HEK293T (cell line): ENCODE measurements around the gene FIGNL2.
"Not testable (repeated sequence)": the region's sequence is repeated elsewhere in the genome, so short reads cannot be mapped to it uniquely, and the experiment has no call there.

Experiments
- CTCF ChIA-PET: fragments of 350-600 bp; formaldehyde crosslinking; extraction: SDS; loops from one replicate; lab custom pipeline; 2021; ENCODE audit warnings: antibody characterized with exemption, inconsistent platforms; lab: Yijun Ruan, JAX
- POLR2A ChIA-PET: fragments of 350-600 bp; formaldehyde crosslinking; extraction: SDS; loops from one replicate; lab custom pipeline; 2020; ENCODE audit warnings: antibody characterized with exemption, inconsistent platforms; lab: Yijun Ruan, JAX
- DNase-seq: peaks from one replicate; pipeline ENCODE4 v3.0.0; 2012; ENCODE audit warnings: mixed read lengths; ENCODE audit errors: extremely low spot score
- ARNT ChIP-seq: fragments of 450-650 bp; IDR thresholded peaks from 2 replicates; pipeline ENCODE4 v1.6.1; 2017; ENCODE audit warnings: mild to moderate bottlenecking
- BHLHE40 ChIP-seq: fragments of 450-650 bp; IDR thresholded peaks from 2 replicates; pipeline ENCODE4 v1.6.1; 2016; ENCODE audit warnings: mild to moderate bottlenecking, moderate library complexity, borderline replicate concordance
- CTBP1 ChIP-seq: fragments of 450-650 bp; IDR thresholded peaks from 2 replicates; pipeline ENCODE4 v1.6.1; 2016; ENCODE audit warnings: borderline replicate concordance
- ELF4 ChIP-seq: fragments of 450-650 bp; IDR thresholded peaks from 2 replicates; pipeline ENCODE4 v1.6.1; 2017; ENCODE audit warnings: antibody characterized with exemption
- FOXA1 ChIP-seq: fragments of 450-650 bp; IDR thresholded peaks from 2 replicates; pipeline ENCODE4 v1.6.1; 2016; ENCODE audit warnings: mild to moderate bottlenecking
- FOXK2 ChIP-seq: fragments of 450-650 bp; IDR thresholded peaks from 2 replicates; pipeline ENCODE4 v1.6.1; 2016; ENCODE audit warnings: mild to moderate bottlenecking
- FOXM1 ChIP-seq: fragments of 450-650 bp; IDR thresholded peaks from 2 replicates; pipeline ENCODE4 v1.6.1; 2017; ENCODE audit warnings: mild to moderate bottlenecking, borderline replicate concordance
- HDGF ChIP-seq: fragments of 450-650 bp; IDR thresholded peaks from 2 replicates; pipeline ENCODE4 v1.6.1; 2017; ENCODE audit warnings: antibody characterized with exemption, borderline replicate concordance
- L3MBTL2 ChIP-seq: fragments of 450-650 bp; conservative IDR thresholded peaks from 2 replicates; pipeline ENCODE4 v1.6.1; 2016; ENCODE audit warnings: mild to moderate bottlenecking
- LEF1 ChIP-seq: fragments of 450-650 bp; IDR thresholded peaks from 2 replicates; pipeline ENCODE4 v1.6.1; 2017; ENCODE audit warnings: mild to moderate bottlenecking, borderline replicate concordance
- NFRKB ChIP-seq: fragments of 450-650 bp; IDR thresholded peaks from 2 replicates; pipeline ENCODE4 v1.6.1; 2016; ENCODE audit warnings: mild to moderate bottlenecking, moderate library complexity
- PKNOX1 ChIP-seq: fragments of 450-650 bp; IDR thresholded peaks from 2 replicates; pipeline ENCODE4 v1.6.1; 2016
- SP1 ChIP-seq: fragments of 450-650 bp; IDR thresholded peaks from 2 replicates; pipeline ENCODE4 v1.6.1; 2017
- SUZ12 ChIP-seq: fragments of 450-650 bp; IDR thresholded peaks from 2 replicates; pipeline ENCODE4 v1.6.1; 2016; ENCODE audit warnings: mild to moderate bottlenecking
- TARDBP ChIP-seq: fragments of 450-650 bp; IDR thresholded peaks from 2 replicates; pipeline ENCODE4 v1.6.1; 2016
- ZNF384 ChIP-seq: fragments of 450-650 bp; IDR thresholded peaks from 2 replicates; pipeline ENCODE4 v1.6.1; 2016

The FIGNL2 gene

GRCh38 chr12:51798501-51798900 lies 50.0 kb downstream of the FIGNL2 start:
- CTCF ChIA-PET = no interaction called here
- TF ChIP-seq FOXA1 (no peak), HDGF (no peak), CTBP1 (no peak), PKNOX1 (no peak), SUZ12 (no peak), L3MBTL2 (no peak), FOXK2 (no peak), NFRKB (no peak), ZNF384 (no peak), TARDBP (no peak), ARNT (no peak), FOXM1 (no peak), BHLHE40 (no peak), SP1 (no peak), LEF1 (no peak), ELF4 (no peak)
- POLR2A ChIA-PET = no interaction called here
- DNase-seq = no peak

GRCh38 chr12:51798051-51798450 lies 50.5 kb downstream of the FIGNL2 start:
- CTCF ChIA-PET, POLR2A ChIA-PET, DNase-seq: not testable (repeated sequence)

- TF ChIP-seq SP1 (no peak), ARNT (no peak), ELF4 (no peak), CTBP1 (no peak), BHLHE40 (no peak), FOXA1 (no peak), HDGF (no peak), L3MBTL2 (no peak), PKNOX1 (no peak), SUZ12 (no peak), TARDBP (no peak), NFRKB (no peak), LEF1 (no peak), FOXM1 (no peak), FOXK2 (no peak), ZNF384 (no peak)
- no peak for DNase-seq
- ChIA-PET POLR2A (no interaction called here), CTCF (no interaction called here)
Measured at GRCh38 chr12:51797301-51797700, 51.2 kb downstream of the FIGNL2 start.

GRCh38 chr12:51793201-51793600 lies 55.3 kb downstream of the FIGNL2 start:
- no peak for TF ChIP-seq FOXK2
- TF ChIP-seq ARNT = no peak
- TF ChIP-seq L3MBTL2 = no peak
- TF ChIP-seq LEF1 = no peak
- POLR2A ChIA-PET = no interaction called here
- DNase-seq = no peak
- CTCF ChIA-PET = no interaction called here

- ChIA-PET POLR2A (no interaction called here), CTCF (no interaction called here)
- TF ChIP-seq FOXA1 (no peak), ARNT (no peak), LEF1 (no peak), FOXK2 (no peak), SP1 (no peak), HDGF (no peak), TARDBP (no peak), PKNOX1 (no peak), BHLHE40 (no peak)
- DNase-seq = no peak
Measured at GRCh38 chr12:51792417-51792816, 56.1 kb downstream of the FIGNL2 start.

GRCh38 chr12:51788876-51789275 lies 59.6 kb downstream of the FIGNL2 start:
- POLR2A ChIA-PET = no interaction called here
- TF ChIP-seq ELF4 = no peak
- TF ChIP-seq HDGF = no peak
- no peak for TF ChIP-seq SP1
- TF ChIP-seq SUZ12 = no peak
- no peak for TF ChIP-seq BHLHE40
- TF ChIP-seq NFRKB = no peak
- TF ChIP-seq PKNOX1 = no peak
- no peak for TF ChIP-seq ZNF384
- TF ChIP-seq FOXA1 = no peak
- no peak for TF ChIP-seq CTBP1
- no peak for TF ChIP-seq ARNT
- TF ChIP-seq FOXK2 = no peak
- DNase-seq = no peak
- CTCF ChIA-PET = no interaction called here
